ENCODE results near the gene SPINT2. TPM values are rescaled to one million over a fixed set of nuclear protein-coding genes. Genes with fewer than 3 reads are reported as not detected.

The SPINT2 gene
- total RNA-seq, 2 donors from 2014 or later: 415 to 487 TPM

DNA sequence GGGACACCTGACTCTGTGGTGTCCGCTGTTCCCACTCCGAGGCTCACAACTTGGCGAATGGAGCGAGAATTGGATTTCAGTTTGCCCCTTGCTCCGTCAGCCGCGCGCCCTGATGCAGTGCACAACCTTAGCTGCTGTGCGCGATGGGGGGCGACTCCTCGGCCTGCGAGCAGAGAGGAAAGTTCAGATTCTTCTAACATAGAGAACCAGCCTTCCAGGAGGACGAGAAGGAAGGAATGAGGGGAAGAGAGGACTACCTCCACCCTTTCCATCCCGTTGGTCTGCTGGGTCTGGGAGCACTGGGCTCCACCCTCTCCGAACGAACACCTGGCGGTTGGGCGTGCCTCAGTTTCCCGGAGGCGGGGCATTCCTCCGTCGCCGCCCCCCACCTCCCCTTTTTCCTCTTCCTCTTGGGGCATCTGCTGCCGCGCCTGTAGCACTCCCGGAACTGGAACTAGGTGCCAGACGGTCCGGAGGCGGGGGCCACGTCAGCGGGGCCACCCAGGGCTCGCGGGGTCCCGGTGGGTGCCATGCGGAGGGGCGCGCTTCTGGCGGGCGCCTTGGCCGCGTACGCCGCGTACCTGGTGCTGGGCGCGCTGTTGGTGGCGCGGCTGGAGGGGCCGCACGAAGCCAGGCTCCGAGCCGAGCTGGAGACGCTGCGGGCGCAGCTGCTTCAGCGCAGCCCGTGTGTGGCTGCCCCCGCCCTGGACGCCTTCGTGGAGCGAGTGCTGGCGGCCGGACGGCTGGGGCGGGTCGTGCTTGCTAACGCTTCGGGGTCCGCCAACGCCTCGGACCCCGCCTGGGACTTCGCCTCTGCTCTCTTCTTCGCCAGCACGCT is 55.3 kb downstream of the SPINT2 start, which contains the start of gene KCNK6:
Gene KCNK6 (plus strand): TSS at position 425 of the 838 bp plus-strand sequence. CDS start 106 bp downstream, at position 531.
- peak; percentile 79 for DNase-seq
- peak within 1 kb of the TSS; percentile 61 for H3K4me3 Mint-ChIP-seq
- 4 to 9% methylated on average over 29 to 76 of the region's 76 CpGs for WGBS, 2 experiments (ENCODE audit: insufficient coverage in 1 of 2, insufficient read length in 1 of 2)
- Histone ChIP-seq H3K4me3 (ENCODE audit: low read length) (peak within 1 kb of the TSS; percentile 79), H3K36me3 (ENCODE audit: control insufficient read depth, insufficient read depth, low read length) (no peaks in the 10 kb centered on the region), H3K27me3 (ENCODE audit: control insufficient read depth, insufficient read depth, low read length, poor library complexity, severe bottlenecking) (peaks cover 39% of the 10 kb centered on the region), H3K4me1 (ENCODE audit: control insufficient read depth, insufficient read depth, low read length) (no peaks in the 10 kb centered on the region), H3K9me3 (ENCODE audit: control insufficient read depth, low read length) (no peaks in the 10 kb centered on the region), H3K9ac (ENCODE audit: extremely low read depth, low read length, poor library complexity, severe bottlenecking) (peak within 1 kb of the TSS; percentile 47), H3K27ac (ENCODE audit: low read depth, low read length) (no peak within 1 kb of the TSS)
- no peaks in the 10 kb centered on the region for H3K9me3 Mint-ChIP-seq
- H3K27me3 Mint-ChIP-seq (ENCODE audit: insufficient read depth): peaks cover 54% of the 10 kb centered on the region
- no peak within 1 kb of the TSS for H3K27ac Mint-ChIP-seq
- H3K4me1 Mint-ChIP-seq: no peaks in the 10 kb centered on the region
- TF ChIP-seq, protein P1, sequence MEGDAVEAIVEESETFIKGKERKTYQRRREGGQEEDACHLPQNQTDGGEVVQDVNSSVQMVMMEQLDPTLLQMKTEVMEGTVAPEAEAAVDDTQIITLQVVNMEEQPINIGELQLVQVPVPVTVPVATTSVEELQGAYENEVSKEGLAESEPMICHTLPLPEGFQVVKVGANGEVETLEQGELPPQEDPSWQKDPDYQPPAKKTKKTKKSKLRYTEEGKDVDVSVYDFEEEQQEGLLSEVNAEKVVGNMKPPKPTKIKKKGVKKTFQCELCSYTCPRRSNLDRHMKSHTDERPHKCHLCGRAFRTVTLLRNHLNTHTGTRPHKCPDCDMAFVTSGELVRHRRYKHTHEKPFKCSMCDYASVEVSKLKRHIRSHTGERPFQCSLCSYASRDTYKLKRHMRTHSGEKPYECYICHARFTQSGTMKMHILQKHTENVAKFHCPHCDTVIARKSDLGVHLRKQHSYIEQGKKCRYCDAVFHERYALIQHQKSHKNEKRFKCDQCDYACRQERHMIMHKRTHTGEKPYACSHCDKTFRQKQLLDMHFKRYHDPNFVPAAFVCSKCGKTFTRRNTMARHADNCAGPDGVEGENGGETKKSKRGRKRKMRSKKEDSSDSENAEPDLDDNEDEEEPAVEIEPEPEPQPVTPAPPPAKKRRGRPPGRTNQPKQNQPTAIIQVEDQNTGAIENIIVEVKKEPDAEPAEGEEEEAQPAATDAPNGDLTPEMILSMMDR (conservative IDR thresholded peaks at IDR 0.05): no peak
- H3K36me3 Mint-ChIP-seq (ENCODE audit: low read depth): no peaks in the 10 kb centered on the region

DNA sequence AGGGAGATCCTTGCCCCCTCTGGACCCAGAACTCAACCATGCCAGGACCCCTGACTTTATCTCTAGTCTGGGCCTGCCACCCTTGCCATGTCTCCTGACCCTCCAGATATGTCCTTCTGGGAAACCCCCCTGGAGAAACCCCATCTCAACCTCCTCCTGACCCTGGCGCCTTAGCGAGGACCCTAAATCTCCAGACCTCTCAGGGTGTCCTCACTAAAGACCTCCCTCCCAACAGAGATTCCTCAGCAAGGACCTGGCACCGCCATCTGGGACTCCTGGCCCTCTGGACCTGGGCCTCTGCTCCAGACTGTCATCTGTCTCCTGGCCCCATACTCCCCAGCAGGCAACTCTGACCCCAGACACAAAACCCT is 56.6 kb downstream of the SPINT2 start:
- peaks cover 39% of the 10 kb centered on the region for H3K27me3 ChIP-seq (ENCODE audit: control insufficient read depth, insufficient read depth, low read length, poor library complexity, severe bottlenecking)
- TF ChIP-seq, protein P1 (conservative IDR thresholded peaks at IDR 0.05): no peak
- H3K27ac Mint-ChIP-seq: no peak overlapping the region
- no peaks in the 10 kb centered on the region for H3K9me3 Mint-ChIP-seq
- H3K4me3 ChIP-seq (ENCODE audit: low read length): peak overlapping the region; percentile 79
- peaks cover 54% of the 10 kb centered on the region for H3K27me3 Mint-ChIP-seq (ENCODE audit: insufficient read depth)
- no peaks in the 10 kb centered on the region for H3K4me1 ChIP-seq (ENCODE audit: control insufficient read depth, insufficient read depth, low read length)
- H3K36me3 Mint-ChIP-seq (ENCODE audit: low read depth): no peaks in the 10 kb centered on the region
- no peak overlapping the region for H3K9ac ChIP-seq (ENCODE audit: extremely low read depth, low read length, poor library complexity, severe bottlenecking)
- no peak for DNase-seq
- peak overlapping the region; percentile 61 for H3K4me3 Mint-ChIP-seq
- H3K36me3 ChIP-seq (ENCODE audit: control insufficient read depth, insufficient read depth, low read length): no peaks in the 10 kb centered on the region
- WGBS, 2 experiments (ENCODE audit: insufficient coverage in 1 of 2, insufficient read length in 1 of 2): 92 to 93% methylated on average over 3 of the region's 3 CpGs
- H3K27ac ChIP-seq (ENCODE audit: low read depth, low read length): no peak overlapping the region
- no peaks in the 10 kb centered on the region for H3K9me3 ChIP-seq (ENCODE audit: control insufficient read depth, low read length)
- no peaks in the 10 kb centered on the region for H3K4me1 Mint-ChIP-seq

DNA sequence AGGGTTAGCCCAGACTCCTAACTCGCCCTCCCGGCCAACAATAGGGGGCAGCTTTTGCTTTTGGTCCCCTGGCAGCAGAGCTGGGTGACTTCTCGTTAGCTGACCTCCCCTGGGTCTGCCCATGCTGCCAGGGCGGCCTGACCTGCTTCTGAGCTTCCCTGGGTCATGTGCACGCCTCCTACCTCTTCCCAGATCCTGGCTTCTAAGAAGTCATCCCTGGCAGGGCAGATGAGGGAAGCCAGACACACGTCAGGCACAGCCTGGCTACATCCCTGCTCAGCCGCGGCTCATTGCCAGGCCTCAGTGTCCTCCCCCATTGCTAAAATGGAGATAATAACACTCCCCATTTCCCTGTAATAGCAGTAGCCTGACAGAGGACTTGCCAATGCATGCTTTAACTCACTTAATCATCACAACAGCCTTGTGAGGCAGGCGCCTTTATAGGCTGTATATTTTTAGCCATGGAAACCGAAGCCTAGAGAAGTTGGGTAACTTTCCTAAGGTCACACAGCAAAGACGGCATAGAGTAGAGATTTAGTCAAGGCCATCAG is 57.3 kb downstream of the SPINT2 start:
- WGBS, 2 experiments (ENCODE audit: insufficient coverage in 1 of 2, insufficient read length in 1 of 2): 89 to 94% methylated on average over 10 to 11 of the region's 11 CpGs

More for the DNA sequence above, 57.3 kb downstream of the SPINT2 start:
- H3K27ac Mint-ChIP-seq: no peak overlapping the region
- peak overlapping the region; percentile 79 for H3K4me3 ChIP-seq (ENCODE audit: low read length)
- no peaks in the 10 kb centered on the region for H3K36me3 ChIP-seq (ENCODE audit: control insufficient read depth, insufficient read depth, low read length)
- no peak for DNase-seq
- H3K27me3 ChIP-seq (ENCODE audit: control insufficient read depth, insufficient read depth, low read length, poor library complexity, severe bottlenecking): peaks cover 36% of the 10 kb centered on the region
- H3K4me3 Mint-ChIP-seq: no peak overlapping the region
- peaks cover 48% of the 10 kb centered on the region for H3K27me3 Mint-ChIP-seq (ENCODE audit: insufficient read depth)
- no peaks in the 10 kb centered on the region for H3K9me3 Mint-ChIP-seq
- TF ChIP-seq, protein P1 (conservative IDR thresholded peaks at IDR 0.05): peak; percentile 13
- H3K9me3 ChIP-seq (ENCODE audit: control insufficient read depth, low read length): no peaks in the 10 kb centered on the region
- H3K4me1 ChIP-seq (ENCODE audit: control insufficient read depth, insufficient read depth, low read length): no peaks in the 10 kb centered on the region
- no peak overlapping the region for H3K9ac ChIP-seq (ENCODE audit: extremely low read depth, low read length, poor library complexity, severe bottlenecking)
- no peaks in the 10 kb centered on the region for H3K36me3 Mint-ChIP-seq (ENCODE audit: low read depth)
- H3K27ac ChIP-seq (ENCODE audit: low read depth, low read length): no peak overlapping the region
- no peaks in the 10 kb centered on the region for H3K4me1 Mint-ChIP-seq
